ENCODE measurements around the gene PRF1.

GRCh38 chr10:70615784-70616522, 13.4 kb upstream of the PRF1 start:
- TF ChIP-seq CTCF (IDR thresholded peaks at IDR 0.05; ENCODE audit: poor library complexity) (no peak), EZH2 (IDR thresholded peaks at IDR 0.05; ENCODE audit: borderline replicate concordance) (no peak), EZH2phosphoT487 (IDR thresholded peaks at IDR 0.05; ENCODE audit: low read depth, severe bottlenecking, unreplicated experiment) (no peak)

Data from hepatocyte (in vitro differentiated cells).